Neural cell (in vitro differentiated cells): ENCODE data around the gene EIF2B5. TPM values are rescaled to one million over a fixed set of nuclear protein-coding genes. Genes with fewer than 3 reads are reported as not detected.

Experiments
- H2AFZ ChIP-seq: fragments of 200-600, 300-800 bp; sonication (generic), shearing (Covaris generic); 2 replicates; pipeline ENCODE4 v1.6.0; 2014; ENCODE audit warnings: low read depth, mild to moderate bottlenecking, antibody characterized with exemption, low read length, moderate library complexity
- H3F3A ChIP-seq: fragments of 200-600 bp; shearing (Covaris generic); 2 replicates; pipeline ENCODE4 v1.6.1; 2016; ENCODE audit warnings: mild to moderate bottlenecking, moderate library complexity, mixed read lengths, antibody characterized with exemption, low read length; ENCODE audit not compliant: insufficient read depth, poor library complexity, severe bottlenecking
- H3K27ac ChIP-seq: fragments of 200-600, 300-800 bp; sonication (generic), shearing (Covaris generic); 2 replicates; pipeline ENCODE4 v1.5.1; 2014; ENCODE audit warnings: mild to moderate bottlenecking, low read length, moderate library complexity
- H3K27me3 ChIP-seq: fragments of 300-800, 200-600 bp; sonication (generic), shearing (Covaris generic); 2 replicates; pipeline ENCODE4 v1.6.0; 2014; ENCODE audit warnings: mild to moderate bottlenecking, low read depth, low read length, moderate library complexity; ENCODE audit not compliant: insufficient read depth
- H3K36me3 ChIP-seq: fragments of 300-800, 200-600 bp; sonication (generic), shearing (Covaris generic); 2 replicates; pipeline ENCODE4 v1.5.1; 2014; ENCODE audit warnings: mild to moderate bottlenecking, antibody characterized with exemption, low read length, moderate library complexity; ENCODE audit not compliant: insufficient read depth
- H3K4me2 ChIP-seq: fragments of 300-800, 200-600 bp; sonication (generic), shearing (Covaris generic); 2 replicates; pipeline ENCODE4 v1.6.0; 2014; ENCODE audit warnings: mild to moderate bottlenecking, low read length
- H3K4me3 ChIP-seq: fragments of 300-800, 200-600 bp; sonication (generic), shearing (Covaris generic); 2 replicates; pipeline ENCODE4 v1.5.1; 2014; ENCODE audit warnings: mild to moderate bottlenecking, low read length, moderate library complexity
- H3K79me2 ChIP-seq: fragments of 200-600 bp; shearing (Covaris generic); replicated peaks from 2 replicates; pipeline ENCODE4 v1.6.0; 2014; ENCODE audit warnings: mild to moderate bottlenecking, low read length, moderate library complexity; ENCODE audit not compliant: insufficient read depth
- H3K9ac ChIP-seq: fragments of 300-800, 200-600 bp; sonication (generic), shearing (Covaris generic); 2 replicates; pipeline ENCODE4 v1.6.1; 2016; ENCODE audit warnings: mild to moderate bottlenecking, low read length, mixed read lengths
- H3K9me2 ChIP-seq: fragments of 200-600 bp; shearing (Covaris generic); 2 replicates; pipeline ENCODE4 v1.6.1; 2016; ENCODE audit warnings: mild to moderate bottlenecking, low read length, mixed read lengths; ENCODE audit not compliant: insufficient read depth
- H3K9me3 ChIP-seq: fragments of 200-600, 300-800 bp; sonication (generic), shearing (Covaris generic); 2 replicates; pipeline ENCODE4 v1.6.1; 2016; ENCODE audit warnings: mild to moderate bottlenecking, mixed run types, low read length, moderate library complexity, mixed read lengths
- H4K20me1 ChIP-seq: fragments of 200-600 bp; shearing (Covaris generic); 2 replicates; pipeline ENCODE4 v1.6.1; 2016; ENCODE audit warnings: mild to moderate bottlenecking, mixed run types; ENCODE audit not compliant: insufficient read depth
- CTCF ChIP-seq: fragments of 450-650 bp; IDR thresholded peaks from 2 replicates; pipeline ENCODE4 v1.5.1; 2014; ENCODE audit warnings: antibody characterized with exemption, mild to moderate bottlenecking, moderate library complexity; ENCODE audit not compliant: poor library complexity, severe bottlenecking
- EP300 ChIP-seq: fragments of 450-650 bp; conservative IDR thresholded peaks from 2 replicates; pipeline ENCODE4 v1.6.1; 2014; ENCODE audit warnings: antibody characterized with exemption, mild to moderate bottlenecking, moderate library complexity; ENCODE audit not compliant: poor library complexity, severe bottlenecking
- EZH2 ChIP-seq: fragments of 200-600, 300-800 bp; shearing (Covaris generic), sonication (generic); IDR thresholded peaks from 2 replicates; pipeline ENCODE4 v1.6.1; 2014; ENCODE audit warnings: antibody characterized with exemption, low read length, borderline replicate concordance, mild to moderate bottlenecking; ENCODE audit not compliant: insufficient read depth, poor library complexity, severe bottlenecking
- MXI1 ChIP-seq: fragments of 450-650 bp; conservative IDR thresholded peaks from 2 replicates; pipeline ENCODE4 v1.6.1; 2014; ENCODE audit warnings: antibody characterized with exemption, mild to moderate bottlenecking; ENCODE audit not compliant: poor library complexity, severe bottlenecking
- POLR2AphosphoS5 ChIP-seq: IDR thresholded peaks from 2 replicates; pipeline ENCODE4 v1.6.1; 2012
- RAD21 ChIP-seq: fragments of 450-650 bp; conservative IDR thresholded peaks from 2 replicates; pipeline ENCODE4 v1.6.1; 2014; ENCODE audit warnings: antibody characterized with exemption, mild to moderate bottlenecking, moderate library complexity
- REST ChIP-seq: IDR thresholded peaks from 2 replicates; pipeline ENCODE4 v1.6.1; 2012; ENCODE audit warnings: borderline replicate concordance
- SMC3 ChIP-seq: fragments of 450-650 bp; conservative IDR thresholded peaks from 2 replicates; pipeline ENCODE4 v1.6.1; 2014; ENCODE audit warnings: antibody characterized with exemption, mild to moderate bottlenecking, moderate library complexity; ENCODE audit not compliant: poor library complexity
- TAF1 ChIP-seq: IDR thresholded peaks from 2 replicates; pipeline ENCODE4 v1.6.1; 2012; ENCODE audit warnings: low read depth
- polyA plus RNA-seq: library from polyadenylated mRNA; depleted of rRNA; stranded (reverse); fragments of >200 nt; gene quantifications from 2 replicates; pipeline ENCODE4 v1.2.3, GENCODE V29; 2014

The EIF2B5 gene
- polyA plus RNA-seq, 1 donor from 2014 or later, result 112 TPM

GRCh38 chr3:184173374-184173722 lies 38.2 kb downstream of the EIF2B5 start:
- Histone ChIP-seq H3K27ac (no peak overlapping the region), H3K27me3 (no peaks in the 10 kb centered on the region), H3K36me3 (no peaks in the 10 kb centered on the region), H3F3A (no peaks in the 10 kb centered on the region), H3K9ac (no peak overlapping the region), H3K4me3 (no peak overlapping the region), H3K79me2 (peaks cover 31% of the 10 kb centered on the region), H2AFZ (no peak overlapping the region), H4K20me1 (peaks cover 6% of the 10 kb centered on the region), H3K9me3 (no peaks in the 10 kb centered on the region), H3K4me2 (no peak overlapping the region), H3K9me2 (no peaks in the 10 kb centered on the region)
- TF ChIP-seq MXI1, result no peak
- no peak for TF ChIP-seq EZH2
- TF ChIP-seq SMC3, result no peak
- no peak for TF ChIP-seq TAF1
- TF ChIP-seq REST, result no peak
- TF ChIP-seq RAD21, result no peak
- TF ChIP-seq POLR2AphosphoS5, result no peak
- no peak for TF ChIP-seq EP300
- TF ChIP-seq CTCF, result no peak

- Histone ChIP-seq H3K27ac (no peak overlapping the region), H2AFZ (no peak overlapping the region), H3K4me3 (no peak overlapping the region), H4K20me1 (peaks cover 6% of the 10 kb centered on the region), H3F3A (no peaks in the 10 kb centered on the region), H3K9me3 (no peaks in the 10 kb centered on the region), H3K79me2 (peaks cover 33% of the 10 kb centered on the region), H3K9me2 (no peaks in the 10 kb centered on the region), H3K27me3 (no peaks in the 10 kb centered on the region), H3K36me3 (no peaks in the 10 kb centered on the region), H3K9ac (no peak overlapping the region), H3K4me2 (no peak overlapping the region)
- TF ChIP-seq REST, result no peak
- no peak for TF ChIP-seq TAF1
- no peak for TF ChIP-seq CTCF
- TF ChIP-seq SMC3, result no peak
- TF ChIP-seq POLR2AphosphoS5, result no peak
- no peak for TF ChIP-seq RAD21
- TF ChIP-seq MXI1, result no peak
- TF ChIP-seq EZH2, result no peak
- no peak for TF ChIP-seq EP300
Measured at GRCh38 chr3:184174284-184174645, 39.1 kb downstream of the EIF2B5 start.
